Hepatocyte (in vitro differentiated cells): ENCODE results near the gene TNS3.

ENCODE experiments used
- EZH2 ChIP-seq: fragments of 200-600 bp; sonication (generic); IDR thresholded peaks from 2 replicates; pipeline ENCODE4 v1.6.1; 2016; ENCODE audit warnings: antibody characterized with exemption, mild to moderate bottlenecking, borderline replicate concordance
- EZH2phosphoT487 ChIP-seq: fragments of 200-600 bp; sonication (generic); IDR thresholded peaks from one replicate; pipeline ENCODE4 v1.6.1; 2018; ENCODE audit warnings: antibody characterized with exemption, mild to moderate bottlenecking, low read depth, moderate library complexity; ENCODE audit not compliant: unreplicated experiment, severe bottlenecking
- TF ChIP-seq, protein P1 (sequence below): fragments of 200-600 bp; sonication (generic); IDR thresholded peaks from 2 replicates; pipeline ENCODE4 v1.5.1; 2016; ENCODE audit warnings: antibody characterized with exemption, mild to moderate bottlenecking; ENCODE audit not compliant: poor library complexity

DNA sequence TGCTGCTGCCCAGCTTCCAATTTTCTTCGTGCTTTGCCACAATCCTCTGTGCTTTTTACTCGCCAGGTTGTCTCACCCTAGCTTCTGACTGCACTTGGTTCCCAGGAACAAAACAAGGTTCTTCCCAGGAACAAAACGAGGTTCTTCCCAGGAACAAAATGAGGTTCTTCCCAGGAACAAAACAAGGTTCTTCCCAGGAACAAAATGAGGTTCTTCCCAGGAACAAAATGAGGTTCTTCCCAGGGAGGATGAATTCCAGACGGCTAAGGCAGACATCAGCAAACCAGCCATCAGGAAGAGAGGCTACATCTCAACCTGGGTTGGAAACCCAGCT, 41.9 kb downstream of the TNS3 start:
- TF ChIP-seq, protein P1, sequence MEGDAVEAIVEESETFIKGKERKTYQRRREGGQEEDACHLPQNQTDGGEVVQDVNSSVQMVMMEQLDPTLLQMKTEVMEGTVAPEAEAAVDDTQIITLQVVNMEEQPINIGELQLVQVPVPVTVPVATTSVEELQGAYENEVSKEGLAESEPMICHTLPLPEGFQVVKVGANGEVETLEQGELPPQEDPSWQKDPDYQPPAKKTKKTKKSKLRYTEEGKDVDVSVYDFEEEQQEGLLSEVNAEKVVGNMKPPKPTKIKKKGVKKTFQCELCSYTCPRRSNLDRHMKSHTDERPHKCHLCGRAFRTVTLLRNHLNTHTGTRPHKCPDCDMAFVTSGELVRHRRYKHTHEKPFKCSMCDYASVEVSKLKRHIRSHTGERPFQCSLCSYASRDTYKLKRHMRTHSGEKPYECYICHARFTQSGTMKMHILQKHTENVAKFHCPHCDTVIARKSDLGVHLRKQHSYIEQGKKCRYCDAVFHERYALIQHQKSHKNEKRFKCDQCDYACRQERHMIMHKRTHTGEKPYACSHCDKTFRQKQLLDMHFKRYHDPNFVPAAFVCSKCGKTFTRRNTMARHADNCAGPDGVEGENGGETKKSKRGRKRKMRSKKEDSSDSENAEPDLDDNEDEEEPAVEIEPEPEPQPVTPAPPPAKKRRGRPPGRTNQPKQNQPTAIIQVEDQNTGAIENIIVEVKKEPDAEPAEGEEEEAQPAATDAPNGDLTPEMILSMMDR: no peak
- TF ChIP-seq EZH2phosphoT487 (no peak), EZH2 (no peak)
